Skeletal muscle tissue (tissue), 4 donors: Measurements from ENCODE around the gene FITM1. TPM values are rescaled to one million over a fixed set of nuclear protein-coding genes. Genes with fewer than 3 reads are reported as not detected.

Source experiments
- H3K27ac ChIP-seq: one replicate; pipeline ENCODE4 v1.7.0; 2013; ENCODE audit warnings: mild to moderate bottlenecking, low read depth, low read length, inconsistent platforms
- H3K27me3 ChIP-seq, 3 donors: one replicate each; pipeline ENCODE4 v1.7.0; 2013; ENCODE audit warnings: low read length in 3 of 3; ENCODE audit not compliant: control insufficient read depth in 3 of 3, insufficient read depth in 3 of 3
- H3K36me3 ChIP-seq, 3 donors: one replicate each; pipeline ENCODE4 v1.7.0; 2013; ENCODE audit warnings: low read length in 3 of 3; ENCODE audit not compliant: control insufficient read depth in 3 of 3, insufficient read depth in 3 of 3
- H3K4me1 ChIP-seq, 3 donors: one replicate each; pipeline ENCODE4 v1.7.0; 2013; ENCODE audit warnings: low read length in 3 of 3, mild to moderate bottlenecking in 3 of 3; ENCODE audit not compliant: control insufficient read depth in 3 of 3, insufficient read depth in 3 of 3
- H3K4me3 ChIP-seq, 3 donors: one replicate each; pipeline ENCODE4 v1.7.0; 2013; ENCODE audit warnings: low read length in 3 of 3
- H3K9ac ChIP-seq, 3 donors: one replicate each; pipeline ENCODE4 v1.7.0; 2013; ENCODE audit warnings: low read length in 3 of 3, mild to moderate bottlenecking in 3 of 3, moderate library complexity in 2 of 3, low read depth in 1 of 3
- H3K9me3 ChIP-seq, 3 donors: one replicate each; pipeline ENCODE4 v1.7.0; 2013; ENCODE audit warnings: low read length in 3 of 3; ENCODE audit not compliant: control insufficient read depth in 3 of 3
- total RNA-seq: library from RNA; depleted of rRNA; stranded (reverse); fragments of >200 nt; gene quantifications from one replicate; pipeline ENCODE4 v1.2.3, GENCODE V29; 2014
- donor health status: Osteomylitis.

The FITM1 gene
- total RNA-seq, 1 donor from 2014 or later, result 172 TPM

- no peak overlapping the region for H3K9ac ChIP-seq
- no peaks in the 10 kb centered on the region for H3K9me3 ChIP-seq
- peaks cover 8 to 12% (median 10%) of the 10 kb centered on the region in 3 donors for H3K4me1 ChIP-seq
- H3K27ac ChIP-seq, result no peak overlapping the region
- no peaks in the 10 kb centered on the region for H3K36me3 ChIP-seq
- no peak overlapping the region for H3K4me3 ChIP-seq
- no peaks in the 10 kb centered on the region for H3K27me3 ChIP-seq
Observed at GRCh38 chr14:24088095-24088494, 42.4 kb upstream of the FITM1 start.

DNA sequence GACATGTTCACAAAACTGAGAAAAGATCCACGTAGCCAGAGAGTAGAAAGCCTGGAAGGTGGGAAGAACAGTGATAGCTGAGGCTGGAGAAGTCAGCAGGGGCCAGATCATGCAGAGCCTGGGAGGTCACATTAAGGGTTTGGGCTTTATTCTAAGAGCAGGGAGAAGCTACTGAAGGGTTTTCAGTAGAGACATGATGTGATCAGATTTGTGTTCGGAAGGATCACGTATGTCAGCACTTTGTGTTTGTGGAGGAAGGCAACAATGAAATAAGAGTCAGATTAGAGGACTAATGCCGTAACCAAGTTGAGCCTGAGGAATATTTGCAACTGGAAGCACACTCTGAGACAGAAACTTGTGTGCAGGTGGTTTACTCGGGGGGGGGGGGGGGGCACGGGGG, 40.6 kb upstream of the FITM1 start:
- H3K9me3 ChIP-seq, result no peaks in the 10 kb centered on the region

DNA sequence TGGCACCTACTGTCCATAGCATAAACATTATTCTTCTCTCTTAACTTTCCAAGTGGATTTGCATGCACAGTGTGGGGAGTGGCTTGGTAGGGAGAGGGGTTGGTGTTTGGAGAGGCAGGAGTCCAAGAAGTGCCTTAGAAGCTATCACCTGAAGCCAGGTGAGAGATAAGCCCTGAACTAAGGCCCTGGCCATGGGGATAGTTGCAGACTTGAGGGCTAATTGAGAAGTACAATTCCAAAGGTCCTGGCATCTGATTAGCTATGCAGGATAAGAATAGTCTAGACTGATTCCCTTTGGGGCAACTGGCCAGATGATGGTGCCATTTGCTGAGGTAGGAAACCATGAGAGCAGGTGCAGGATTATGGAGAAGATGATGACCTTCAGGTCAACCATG, 38.4 kb upstream of the FITM1 start:
- Histone ChIP-seq H3K4me1 (peaks cover 23 to 31% (median 31%) of the 10 kb centered on the region in 3 donors), H3K27ac (no peak overlapping the region)

More for the DNA sequence above, 40.6 kb upstream of the FITM1 start:
- Histone ChIP-seq H3K9ac (no peak overlapping the region), H3K27me3 (no peaks in the 10 kb centered on the region), H3K4me1 (peaks cover 19 to 25% (median 22%) of the 10 kb centered on the region in 3 donors), H3K27ac (no peak overlapping the region), H3K4me3 (no peak overlapping the region), H3K36me3 (no peaks in the 10 kb centered on the region)

DNA sequence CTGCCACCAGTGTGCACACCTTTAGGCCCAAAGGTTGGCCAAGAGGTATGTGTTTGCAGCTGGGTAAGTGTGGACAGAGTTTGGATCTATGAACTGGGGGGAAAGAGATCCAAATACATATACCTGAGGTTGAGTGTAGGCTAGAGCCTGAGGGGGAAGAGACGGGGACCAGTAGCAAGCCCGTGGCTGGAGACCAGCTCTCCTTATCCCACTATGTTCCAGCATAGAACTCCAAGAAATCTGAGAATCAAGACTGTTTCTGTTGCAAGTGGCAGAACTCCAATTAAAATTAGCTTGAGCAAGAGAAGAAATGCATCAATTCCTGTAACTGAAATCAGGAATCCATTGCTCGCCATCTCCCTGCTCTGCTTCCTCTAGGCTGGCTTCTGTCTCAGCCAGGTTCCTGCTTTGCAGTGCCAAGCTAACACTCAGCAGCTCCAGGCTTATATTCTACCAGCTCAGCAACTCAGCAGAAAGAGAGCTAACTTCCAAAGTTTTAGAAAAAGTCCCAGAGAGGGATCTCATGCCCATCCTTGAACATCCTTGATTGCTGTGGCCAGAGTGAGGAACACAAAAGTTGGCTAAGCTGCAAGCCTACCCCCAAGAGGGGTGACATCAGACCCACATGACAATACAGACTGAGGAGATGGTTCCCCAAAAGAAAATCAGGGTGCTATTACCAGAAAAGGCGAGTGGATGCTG, 37.8 kb upstream of the FITM1 start:
- Histone ChIP-seq H3K9me3 (no peaks in the 10 kb centered on the region), H3K4me1 (peaks cover 23 to 31% (median 31%) of the 10 kb centered on the region in 3 donors), H3K27ac (no peak overlapping the region), H3K9ac (no peak overlapping the region), H3K36me3 (no peaks in the 10 kb centered on the region), H3K27me3 (no peaks in the 10 kb centered on the region), H3K4me3 (no peak overlapping the region)

More for the DNA sequence above, 38.4 kb upstream of the FITM1 start:
- Histone ChIP-seq H3K9me3 (no peaks in the 10 kb centered on the region), H3K27me3 (no peaks in the 10 kb centered on the region), H3K9ac (peak overlapping the region in 1 of 3 donors; percentile 3), H3K36me3 (no peaks in the 10 kb centered on the region), H3K4me3 (peak overlapping the region in 1 of 3 donors; percentile 35)

- Histone ChIP-seq H3K27ac (peak overlapping the region; percentile 74), H3K36me3 (no peaks in the 10 kb centered on the region), H3K9me3 (no peaks in the 10 kb centered on the region), H3K27me3 (no peaks in the 10 kb centered on the region), H3K4me1 (peaks cover 23 to 31% (median 31%) of the 10 kb centered on the region in 3 donors), H3K9ac (peak overlapping the region; percentile 57 to 85 (median 83)), H3K4me3 (peak overlapping the region; percentile 62 to 80 (median 79))
Observed at GRCh38 chr14:24093207-24093900, 37.1 kb upstream of the FITM1 start.

GRCh38 chr14:24093901-24094840, 36.3 kb upstream of the FITM1 start, which contains the start of gene PCK2:
Gene PCK2, plus strand, starts transcription at chr14:24094311. Its CDS starts 95 bp downstream, at chr14:24094406.
- Histone ChIP-seq H3K27ac (peak within 1 kb of the TSS; percentile 74), H3K9ac (peak within 1 kb of the TSS; percentile 79 to 85 (median 83)), H3K36me3 (no peaks in the 10 kb centered on the region), H3K27me3 (no peaks in the 10 kb centered on the region), H3K9me3 (no peaks in the 10 kb centered on the region), H3K4me3 (peak within 1 kb of the TSS; percentile 76 to 80 (median 79)), H3K4me1 (peaks cover 23 to 36% (median 31%) of the 10 kb centered on the region in 3 donors)

- peak overlapping the region; percentile 76 to 80 (median 79) for H3K4me3 ChIP-seq
- no peaks in the 10 kb centered on the region for H3K36me3 ChIP-seq
- peaks cover 23 to 36% (median 33%) of the 10 kb centered on the region in 3 donors for H3K4me1 ChIP-seq
- H3K27me3 ChIP-seq, result no peaks in the 10 kb centered on the region
- peak overlapping the region; percentile 79 to 85 (median 83) for H3K9ac ChIP-seq
- H3K27ac ChIP-seq, result peak overlapping the region; percentile 74
- H3K9me3 ChIP-seq, result no peaks in the 10 kb centered on the region
Observed at GRCh38 chr14:24094841-24095270, 35.6 kb upstream of the FITM1 start.

GRCh38 chr14:24095271-24096068, 35.0 kb upstream of the FITM1 start:
- H3K27ac ChIP-seq, result peak overlapping the region; percentile 74
- H3K9me3 ChIP-seq, result no peaks in the 10 kb centered on the region
- peak overlapping the region; percentile 79 to 85 (median 83) for H3K9ac ChIP-seq
- no peaks in the 10 kb centered on the region for H3K36me3 ChIP-seq
- H3K4me1 ChIP-seq, result peaks cover 23 to 36% (median 33%) of the 10 kb centered on the region in 3 donors
- no peaks in the 10 kb centered on the region for H3K27me3 ChIP-seq
- peak overlapping the region; percentile 76 to 80 (median 79) for H3K4me3 ChIP-seq
